LNCAP (cell line): ENCODE results near the gene HS3ST5.

Experiments used
- TF ChIP-seq, protein P1 (sequence below): fragments of 450-650 bp; IDR thresholded peaks from 2 replicates; pipeline ENCODE4 v1.5.1; 2017; ENCODE audit warnings: mild to moderate bottlenecking

Gene HS3ST5

GRCh38 chr6:114042267-114043016 is 300.4 kb downstream of the HS3ST5 start:
- TF ChIP-seq, protein P1, sequence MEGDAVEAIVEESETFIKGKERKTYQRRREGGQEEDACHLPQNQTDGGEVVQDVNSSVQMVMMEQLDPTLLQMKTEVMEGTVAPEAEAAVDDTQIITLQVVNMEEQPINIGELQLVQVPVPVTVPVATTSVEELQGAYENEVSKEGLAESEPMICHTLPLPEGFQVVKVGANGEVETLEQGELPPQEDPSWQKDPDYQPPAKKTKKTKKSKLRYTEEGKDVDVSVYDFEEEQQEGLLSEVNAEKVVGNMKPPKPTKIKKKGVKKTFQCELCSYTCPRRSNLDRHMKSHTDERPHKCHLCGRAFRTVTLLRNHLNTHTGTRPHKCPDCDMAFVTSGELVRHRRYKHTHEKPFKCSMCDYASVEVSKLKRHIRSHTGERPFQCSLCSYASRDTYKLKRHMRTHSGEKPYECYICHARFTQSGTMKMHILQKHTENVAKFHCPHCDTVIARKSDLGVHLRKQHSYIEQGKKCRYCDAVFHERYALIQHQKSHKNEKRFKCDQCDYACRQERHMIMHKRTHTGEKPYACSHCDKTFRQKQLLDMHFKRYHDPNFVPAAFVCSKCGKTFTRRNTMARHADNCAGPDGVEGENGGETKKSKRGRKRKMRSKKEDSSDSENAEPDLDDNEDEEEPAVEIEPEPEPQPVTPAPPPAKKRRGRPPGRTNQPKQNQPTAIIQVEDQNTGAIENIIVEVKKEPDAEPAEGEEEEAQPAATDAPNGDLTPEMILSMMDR: no peak

DNA sequence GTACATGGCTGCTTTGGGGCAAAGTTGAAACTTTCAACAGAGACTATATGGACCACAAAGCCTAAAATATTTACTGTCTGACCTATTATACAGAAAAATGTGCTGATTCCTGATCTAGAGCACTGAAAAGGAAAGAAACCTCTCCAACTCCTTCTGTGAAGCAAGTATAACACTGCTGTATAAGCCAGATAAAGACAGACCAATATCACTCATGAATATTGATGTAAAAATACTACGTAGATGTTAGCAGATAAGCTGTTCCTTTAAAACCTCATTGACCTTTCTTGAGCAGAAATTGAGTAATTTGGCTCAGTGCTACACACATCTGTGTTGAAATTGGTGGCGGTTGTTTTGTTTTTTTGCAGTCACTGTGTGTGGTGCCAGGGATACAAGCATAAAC is 302.0 kb downstream of the HS3ST5 start:
- TF ChIP-seq, protein P1: no peak

DNA sequence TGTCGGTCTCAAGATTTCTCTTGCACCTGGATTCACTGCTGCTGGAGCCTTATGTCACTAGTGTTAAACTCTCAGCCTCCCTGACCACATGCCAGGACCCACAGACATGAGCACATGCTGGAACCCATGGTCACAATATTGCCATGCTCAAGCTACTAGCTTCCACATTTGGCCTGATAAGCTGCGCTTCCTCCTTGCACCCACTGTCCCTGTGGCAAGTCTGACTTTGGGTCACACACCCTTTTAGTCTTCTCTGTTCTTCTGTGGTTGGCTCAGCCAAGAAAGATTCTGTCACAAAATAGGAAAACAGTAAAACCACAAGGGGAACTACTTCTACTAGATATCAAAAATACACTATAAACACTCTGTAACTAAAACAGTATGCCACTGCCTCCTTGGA is 303.0 kb downstream of the HS3ST5 start:
- TF ChIP-seq, protein P1: no peak

DNA sequence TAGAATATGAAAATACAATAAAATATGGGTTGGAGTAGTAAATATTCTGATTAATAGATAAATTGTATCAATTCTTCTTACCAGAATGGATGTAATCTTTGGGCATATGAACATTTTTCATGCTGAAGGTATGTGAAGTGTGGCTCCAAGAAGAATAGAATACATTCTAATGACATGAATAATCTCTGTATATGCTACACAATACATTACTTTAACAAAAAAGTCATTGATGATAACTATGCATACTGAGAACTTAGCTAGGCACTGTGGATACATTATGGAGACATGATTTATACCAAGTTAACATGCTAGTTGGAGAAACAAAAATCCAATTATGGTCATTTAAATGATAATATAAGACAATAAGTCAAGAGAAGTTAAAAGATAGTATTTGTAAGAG is 309.2 kb downstream of the HS3ST5 start:
- TF ChIP-seq, protein P1: no peak

DNA sequence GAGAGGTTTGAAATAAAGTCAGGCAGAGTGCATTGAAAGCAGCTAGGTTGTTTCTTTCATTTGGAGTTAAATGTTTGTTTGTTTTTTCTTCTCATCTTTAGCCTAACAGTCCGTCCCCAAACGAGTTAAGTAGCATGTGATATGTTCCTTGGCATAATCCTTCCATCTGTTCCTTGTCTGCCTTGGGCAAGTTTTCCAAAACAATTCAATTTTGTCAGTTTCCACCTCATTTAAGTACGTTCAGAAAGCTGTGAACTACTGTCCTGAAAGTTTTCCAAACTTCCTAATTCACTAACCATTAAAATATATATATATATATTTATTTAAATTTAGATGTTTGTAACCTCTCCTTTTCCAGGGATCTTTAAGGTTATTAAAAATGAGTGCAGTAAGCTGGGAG is 310.1 kb downstream of the HS3ST5 start:
- TF ChIP-seq, protein P1: no peak

DNA sequence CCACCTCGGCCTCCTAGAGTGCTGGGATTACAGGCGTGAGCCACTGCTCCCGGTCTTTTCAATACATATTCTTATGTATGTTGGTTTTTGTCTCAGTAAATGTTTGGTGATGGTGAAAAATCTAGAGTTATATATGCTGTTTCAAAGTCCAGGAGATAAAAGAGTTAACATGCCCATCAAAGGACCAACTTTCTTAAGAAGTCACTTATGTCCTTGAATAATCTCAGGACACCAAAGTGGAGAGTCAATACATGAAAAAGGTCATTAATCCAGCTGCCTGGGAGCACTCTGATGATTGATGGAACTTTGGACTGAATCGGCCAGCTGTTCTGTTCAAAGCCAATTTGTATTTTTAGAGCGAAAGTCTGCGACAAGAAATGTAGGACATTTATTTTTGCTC is 312.1 kb downstream of the HS3ST5 start:
- TF ChIP-seq, protein P1: no peak

DNA sequence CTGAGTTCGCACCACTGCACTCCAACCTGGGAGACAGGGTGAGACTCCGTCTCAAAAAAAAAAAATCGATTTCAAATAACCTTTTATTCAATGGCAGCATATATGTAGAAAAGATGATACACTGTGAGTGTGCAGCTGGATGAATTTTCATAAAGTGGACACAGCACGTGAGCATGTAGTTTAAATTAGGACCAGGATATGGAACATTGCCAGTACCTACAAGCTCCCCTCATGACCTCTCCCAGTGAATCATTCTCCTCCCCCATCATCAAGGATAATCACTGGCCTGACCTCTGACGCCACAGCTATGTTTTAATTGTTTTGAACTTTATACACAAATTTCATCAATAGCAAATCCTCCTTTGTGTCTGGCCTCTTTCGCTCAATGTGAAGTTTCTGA is 318.1 kb downstream of the HS3ST5 start:
- TF ChIP-seq, protein P1: no peak

GRCh38 chr6:114020196-114020595 is 322.6 kb downstream of the HS3ST5 start:
- TF ChIP-seq, protein P1: no peak
